CD14-positive monocyte (primary cell): ENCODE results near the gene TIAM2. TPM values are rescaled to one million over a fixed set of nuclear protein-coding genes. Genes with fewer than 3 reads are reported as not detected.

Experiments used
- DNase-seq, 3 donors: peaks; one replicate each; pipeline ENCODE4 v3.0.0-alpha.2; 2011 to 2022
- H2AFZ ChIP-seq: 2 replicates; pipeline ENCODE4 v1.6.0; 2012; ENCODE audit warnings: mild to moderate bottlenecking, low read depth, low read length, inconsistent platforms; ENCODE audit not compliant: insufficient read depth, poor library complexity, severe bottlenecking
- H3K27ac ChIP-seq, 2 donors: 1 replicate in 1 of 2; 2 replicates in 1 of 2; pipeline ENCODE4 v1.5.1; 2012 to 2013; ENCODE audit warnings: low read length in 2 of 2, control low read depth in 1 of 2, inconsistent platforms in 1 of 2, low read depth in 1 of 2, mild to moderate bottlenecking in 1 of 2
- H3K27me3 ChIP-seq, 2 donors: one replicate each; pipeline versions ENCODE4 v1.6.0 to v1.6.1; 2011 to 2013; ENCODE audit warnings: low read length in 2 of 2; ENCODE audit not compliant: control insufficient read depth in 2 of 2, insufficient read depth in 2 of 2
- H3K36me3 ChIP-seq, 2 donors: replicated peaks in 1 of 2; 1 replicate in 1 of 2; 2 replicates in 1 of 2; pipeline versions ENCODE4 v1.5.1 to v1.6.1; 2012 to 2013; ENCODE audit warnings: low read length in 2 of 2, control low read depth in 1 of 2, inconsistent platforms in 1 of 2, mild to moderate bottlenecking in 1 of 2; ENCODE audit not compliant: insufficient read depth in 2 of 2, control insufficient read depth in 1 of 2
- H3K4me1 ChIP-seq, 2 donors: 1 replicate in 1 of 2; 2 replicates in 1 of 2; pipeline versions ENCODE4 v1.5.1 to v1.6.1; 2012 to 2013; ENCODE audit warnings: low read length in 2 of 2, control low read depth in 1 of 2, inconsistent platforms in 1 of 2, mild to moderate bottlenecking in 1 of 2, moderate library complexity in 1 of 2; ENCODE audit not compliant: insufficient read depth in 2 of 2, control insufficient read depth in 1 of 2
- H3K4me2 ChIP-seq: replicated peaks from 2 replicates; pipeline ENCODE3; 2012; ENCODE audit warnings: low read length, moderate library complexity, mild to moderate bottlenecking; ENCODE audit not compliant: poor library complexity, severe bottlenecking; ENCODE audit errors: extremely low read depth
- H3K4me3 ChIP-seq, 3 experiments: fragments of 200-600 bp in 1 of 3; sonication (generic) in 1 of 3; replicated peaks in 1 of 3; 1 replicate in 2 of 3; 2 replicates in 1 of 3; pipeline ENCODE4 v1.5.1; 2011 to 2013; ENCODE audit warnings: low read length in 3 of 3, mild to moderate bottlenecking in 3 of 3, control low read depth in 2 of 3, low read depth in 2 of 3, inconsistent platforms in 1 of 3, moderate library complexity in 1 of 3
- H3K79me2 ChIP-seq: 2 replicates; pipeline ENCODE4 v1.6.0; 2012; ENCODE audit warnings: mild to moderate bottlenecking, control low read depth, inconsistent platforms, low read length, moderate library complexity; ENCODE audit not compliant: insufficient read depth
- H3K9ac ChIP-seq: 2 replicates; pipeline ENCODE4 v1.6.0; 2017; ENCODE audit warnings: low read length, mild to moderate bottlenecking; ENCODE audit not compliant: insufficient read depth, poor library complexity, severe bottlenecking
- H3K9me3 ChIP-seq, 2 donors: replicated peaks in 1 of 2; 1 replicate in 1 of 2; 2 replicates in 1 of 2; pipeline versions ENCODE4 v1.5.1 to v1.6.1; 2012 to 2013; ENCODE audit warnings: low read length in 2 of 2, control low read depth in 1 of 2; ENCODE audit not compliant: control insufficient read depth in 1 of 2, insufficient read depth in 1 of 2
- H4K20me1 ChIP-seq: 2 replicates; pipeline ENCODE4 v1.6.0; 2012; ENCODE audit warnings: mild to moderate bottlenecking, low read length, control low read depth, moderate library complexity; ENCODE audit not compliant: insufficient read depth
- H3K27ac Mint-ChIP-seq, 7 donors: one replicate each; pipeline ENCODE4 v1.8.0; 2020; ENCODE audit warnings: mild to moderate bottlenecking in 7 of 7, mixed read lengths in 7 of 7, moderate library complexity in 6 of 7, inconsistent platforms in 2 of 7
- H3K27me3 Mint-ChIP-seq, 3 donors: one replicate each; pipeline ENCODE4 v1.8.0; 2021 to 2022; ENCODE audit warnings: low read depth in 3 of 3, mild to moderate bottlenecking in 3 of 3, mixed read lengths in 3 of 3, moderate library complexity in 3 of 3, inconsistent platforms in 1 of 3
- H3K36me3 Mint-ChIP-seq, 2 donors: one replicate each; pipeline ENCODE4 v1.8.0; 2020; ENCODE audit warnings: mixed read lengths in 2 of 2, inconsistent platforms in 1 of 2, mild to moderate bottlenecking in 1 of 2
- H3K4me1 Mint-ChIP-seq: one replicate; pipeline ENCODE4 v1.8.0; 2020; ENCODE audit warnings: mild to moderate bottlenecking, mixed read lengths
- H3K4me3 Mint-ChIP-seq, 2 donors: one replicate each; pipeline ENCODE4 v1.8.0; 2020; ENCODE audit warnings: mild to moderate bottlenecking in 2 of 2, mixed read lengths in 2 of 2, moderate library complexity in 1 of 2
- H3K9me3 Mint-ChIP-seq, 7 donors: one replicate each; pipeline ENCODE4 v1.8.0; 2020 to 2022; ENCODE audit warnings: mixed read lengths in 7 of 7, mild to moderate bottlenecking in 6 of 7, moderate library complexity in 6 of 7, inconsistent platforms in 2 of 7
- WGBS: methylation state at CpG from one replicate; pipeline ENCODE4 v1.1.5; 2013; ENCODE audit warnings: missing lambda C conversion rate; ENCODE audit not compliant: insufficient coverage; 5-methylcytosine and 5-hydroxymethylcytosine counted together
- intact Hi-C, 2 donors: fragments of 100-400 bp; cut with micrococcal nuclease; formaldehyde crosslinking; loops; one replicate each; pipeline versions ENCODE4 v1.15.0 to v1.15.1; 2023
- polyA plus RNA-seq, 3 donors: library from polyadenylated mRNA; depleted of rRNA in 1 of 3; unstranded in 2 of 3; stranded (reverse) in 1 of 3; fragments of 300-500 nt in 2 of 3; fragments of >200 nt in 1 of 3; fragmentation: Illumina TruSeq in 2 of 3; gene quantifications; 1 replicate in 2 of 3; 2 replicates in 1 of 3; pipeline ENCODE4 v1.2.3, GENCODE V29; 2012 to 2021
- TF ChIP-seq, protein P1 (sequence below): fragments of 200-600 bp; IDR thresholded peaks from one replicate; pipeline ENCODE4 v1.8.0; 2022; ENCODE audit warnings: antibody characterized with exemption, mild to moderate bottlenecking

The TIAM2 gene
- polyA plus RNA-seq, 3 donors = 0.25 to 4.2 (median 0.67) TPM

DNA sequence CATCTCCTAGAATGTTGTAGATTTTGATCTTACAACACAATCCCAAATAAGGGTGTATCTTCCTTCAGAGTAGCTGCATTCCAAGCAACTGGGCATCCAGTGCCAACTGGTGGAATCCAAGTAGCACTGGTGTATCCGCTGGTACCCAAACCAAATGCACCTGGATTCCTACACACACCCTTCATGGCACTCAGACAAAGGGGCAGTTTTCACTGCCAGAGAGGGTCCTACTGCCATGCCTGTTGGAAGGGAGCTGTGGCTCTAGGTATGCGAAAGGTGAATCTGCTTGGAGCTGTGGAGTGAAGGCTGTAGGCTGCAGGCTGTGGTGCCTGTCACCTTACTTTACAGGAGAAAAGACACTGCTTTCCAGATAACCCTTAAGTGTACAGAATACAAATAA, 251.7 kb downstream of the TIAM2 start:
- no peaks in the 10 kb centered on the region for H3K79me2 ChIP-seq

DNA sequence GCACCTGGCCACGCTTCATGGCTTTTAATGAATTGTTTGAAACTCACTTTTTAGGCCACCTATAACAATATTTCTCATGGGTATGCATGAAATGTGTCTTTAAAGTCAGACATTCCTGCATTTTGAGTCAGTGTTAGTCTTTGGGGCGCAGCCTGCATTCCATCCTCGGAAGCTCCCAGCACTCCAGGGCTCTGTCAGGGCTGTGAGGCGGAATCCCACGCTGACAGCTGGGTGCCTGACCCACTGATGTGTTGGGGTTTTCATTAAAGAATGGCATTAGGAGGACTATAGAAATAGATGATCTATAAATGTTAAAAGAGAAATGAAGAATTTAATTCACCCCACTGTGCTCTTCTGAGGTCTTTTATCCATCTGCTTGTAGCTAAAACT, 252.5 kb downstream of the TIAM2 start:
- no peak overlapping the region for H3K4me3 Mint-ChIP-seq
- Histone ChIP-seq H3K4me2 (no peak overlapping the region), H3K4me3 (no peak overlapping the region), H3K4me1 (no peaks in the 10 kb centered on the region), H3K9ac (no peak overlapping the region), H4K20me1 (no peaks in the 10 kb centered on the region), H3K27ac (no peak overlapping the region), H2AFZ (no peak overlapping the region), H3K27me3 (no peaks in the 10 kb centered on the region), H3K36me3 (peaks cover 2 to 10% of the 10 kb centered on the region in 2 donors), H3K79me2 (no peaks in the 10 kb centered on the region), H3K9me3 (no peaks in the 10 kb centered on the region)
- H3K27ac Mint-ChIP-seq = no peak overlapping the region
- H3K4me1 Mint-ChIP-seq = no peaks in the 10 kb centered on the region
- no peaks in the 10 kb centered on the region for H3K9me3 Mint-ChIP-seq
- peaks cover 10 to 16% of the 10 kb centered on the region in 2 donors for H3K36me3 Mint-ChIP-seq
- WGBS = 95% methylated on average over 3 of the region's 5 CpGs
- TF ChIP-seq, protein P1, sequence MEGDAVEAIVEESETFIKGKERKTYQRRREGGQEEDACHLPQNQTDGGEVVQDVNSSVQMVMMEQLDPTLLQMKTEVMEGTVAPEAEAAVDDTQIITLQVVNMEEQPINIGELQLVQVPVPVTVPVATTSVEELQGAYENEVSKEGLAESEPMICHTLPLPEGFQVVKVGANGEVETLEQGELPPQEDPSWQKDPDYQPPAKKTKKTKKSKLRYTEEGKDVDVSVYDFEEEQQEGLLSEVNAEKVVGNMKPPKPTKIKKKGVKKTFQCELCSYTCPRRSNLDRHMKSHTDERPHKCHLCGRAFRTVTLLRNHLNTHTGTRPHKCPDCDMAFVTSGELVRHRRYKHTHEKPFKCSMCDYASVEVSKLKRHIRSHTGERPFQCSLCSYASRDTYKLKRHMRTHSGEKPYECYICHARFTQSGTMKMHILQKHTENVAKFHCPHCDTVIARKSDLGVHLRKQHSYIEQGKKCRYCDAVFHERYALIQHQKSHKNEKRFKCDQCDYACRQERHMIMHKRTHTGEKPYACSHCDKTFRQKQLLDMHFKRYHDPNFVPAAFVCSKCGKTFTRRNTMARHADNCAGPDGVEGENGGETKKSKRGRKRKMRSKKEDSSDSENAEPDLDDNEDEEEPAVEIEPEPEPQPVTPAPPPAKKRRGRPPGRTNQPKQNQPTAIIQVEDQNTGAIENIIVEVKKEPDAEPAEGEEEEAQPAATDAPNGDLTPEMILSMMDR = no peak
- H3K27me3 Mint-ChIP-seq = peaks cover 0 to 2% (median 1%) of the 10 kb centered on the region in 3 donors
- intact Hi-C loops = loop anchor here (5.0 kb wide), 1 partner anchor 70 kb away; no protein-coding TSS in a partner anchor
- DNase-seq = no peak

More for the DNA sequence above, 251.7 kb downstream of the TIAM2 start:
- H3K27ac Mint-ChIP-seq = no peak overlapping the region
- Histone ChIP-seq H3K27me3 (no peaks in the 10 kb centered on the region), H4K20me1 (no peaks in the 10 kb centered on the region), H3K9ac (no peak overlapping the region), H3K27ac (no peak overlapping the region), H2AFZ (no peak overlapping the region), H3K9me3 (no peaks in the 10 kb centered on the region), H3K4me1 (no peaks in the 10 kb centered on the region), H3K36me3 (peaks cover 0 to 7% of the 10 kb centered on the region in 2 donors), H3K4me2 (no peak overlapping the region), H3K4me3 (no peak overlapping the region)
- TF ChIP-seq, protein P1 = no peak
- peaks cover 0 to 2% (median 1%) of the 10 kb centered on the region in 3 donors for H3K27me3 Mint-ChIP-seq
- intact Hi-C loops = loop anchor here (5.0 kb wide), 1 partner anchor 70 kb away; no protein-coding TSS in a partner anchor
- no peak for DNase-seq
- WGBS = no CpG with 5 or more reads among the region's 2 CpGs
- peaks cover 8 to 15% of the 10 kb centered on the region in 2 donors for H3K36me3 Mint-ChIP-seq
- H3K4me3 Mint-ChIP-seq = no peak overlapping the region
- no peaks in the 10 kb centered on the region for H3K4me1 Mint-ChIP-seq
- H3K9me3 Mint-ChIP-seq = no peaks in the 10 kb centered on the region
